ENCODE results near the gene ADAD2.
A peak's percentile ranks its signal among the peaks of the same experiment; 100 is the strongest.

The ADAD2 gene

DNA sequence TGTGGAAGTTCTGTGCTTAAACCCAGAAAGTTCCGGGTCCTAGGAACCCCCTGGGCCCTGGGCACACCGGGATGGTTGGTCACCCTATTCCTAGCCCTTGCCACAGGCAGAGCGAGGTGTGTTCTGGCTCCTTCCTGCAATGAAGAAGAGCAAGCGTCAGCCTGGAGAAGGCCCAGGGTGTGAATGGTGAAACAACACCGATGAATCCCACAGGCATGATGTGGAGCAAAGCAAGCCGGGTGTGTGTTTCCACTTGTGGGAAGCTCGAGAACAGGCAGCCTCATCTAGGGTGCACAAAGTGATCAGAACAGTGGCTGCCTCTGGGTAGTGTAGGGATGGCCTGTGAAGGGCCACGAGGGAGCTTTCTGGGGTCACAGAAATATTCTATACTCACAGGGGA is 35.1 kb downstream of the ADAD2 start:
- no peak for DNase-seq

DNA sequence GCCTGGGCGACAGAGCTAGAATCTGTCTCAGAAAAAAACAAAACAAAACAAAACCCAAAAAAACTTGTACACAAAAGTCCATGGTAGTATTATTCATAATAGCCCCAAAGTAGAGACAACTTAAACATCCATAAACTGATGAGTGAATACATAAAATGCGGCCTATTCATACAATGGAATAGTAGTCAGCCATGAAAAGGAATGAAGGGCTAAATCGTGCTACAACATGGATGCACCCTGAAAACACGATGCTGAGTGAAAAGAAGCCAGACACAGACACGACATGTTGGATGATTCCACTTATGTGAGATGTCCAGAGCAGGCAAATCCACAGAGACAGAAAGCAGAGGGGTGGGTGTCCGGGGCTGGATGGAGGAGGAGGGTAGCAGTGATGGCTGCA is 36.6 kb downstream of the ADAD2 start:
- DNase-seq: no peak

DNA sequence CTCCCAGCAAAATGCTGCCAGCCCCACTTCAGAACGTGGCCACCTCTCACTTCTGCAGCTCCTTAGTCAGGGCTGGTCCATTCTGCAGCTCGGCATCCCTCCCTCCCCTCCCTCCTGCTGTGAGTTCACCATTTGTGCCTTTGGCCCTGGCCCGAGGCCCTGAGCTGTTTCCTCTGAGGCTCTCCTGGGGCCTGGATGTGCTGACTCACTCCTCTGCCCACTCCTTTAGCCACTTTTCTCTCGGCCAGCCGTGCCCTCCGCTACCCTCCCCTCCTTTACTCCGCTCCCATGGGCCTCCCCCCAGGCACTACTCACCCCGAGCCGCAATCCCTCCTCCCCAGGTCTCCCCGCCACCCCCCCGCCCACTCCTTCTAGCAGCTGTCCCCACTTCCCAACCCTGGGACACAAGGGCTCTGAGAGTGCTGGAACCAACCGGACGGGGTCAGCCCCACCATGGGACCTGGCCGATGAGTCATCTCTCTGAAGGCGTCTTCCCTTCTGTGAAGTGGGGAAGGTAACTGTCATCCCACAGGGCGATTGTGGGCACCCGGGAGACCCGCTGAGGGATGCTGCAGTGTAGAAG is 37.4 kb downstream of the ADAD2 start:
- DNase-seq: peak; percentile 46

DNA sequence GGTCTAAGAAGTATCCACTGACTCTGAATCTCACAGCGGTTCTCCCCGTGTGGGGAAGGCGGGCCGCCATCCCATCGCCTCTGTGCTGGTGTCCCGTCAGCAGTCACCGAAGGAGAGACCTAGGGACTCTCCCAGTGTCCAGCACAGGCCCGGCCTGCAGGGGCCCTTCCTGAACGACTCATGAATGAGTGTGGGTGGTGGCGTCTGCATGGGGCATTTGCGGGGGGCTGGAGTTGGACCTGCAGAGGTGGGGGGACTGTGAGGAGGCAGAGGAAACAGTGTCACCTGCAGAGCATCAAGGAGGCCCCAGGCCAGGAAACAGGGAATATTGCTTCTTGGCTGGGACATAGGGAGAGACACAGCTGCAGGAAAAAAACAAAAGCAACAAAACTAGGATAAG is 38.5 kb downstream of the ADAD2 start:
- DNase-seq: no peak

DNA sequence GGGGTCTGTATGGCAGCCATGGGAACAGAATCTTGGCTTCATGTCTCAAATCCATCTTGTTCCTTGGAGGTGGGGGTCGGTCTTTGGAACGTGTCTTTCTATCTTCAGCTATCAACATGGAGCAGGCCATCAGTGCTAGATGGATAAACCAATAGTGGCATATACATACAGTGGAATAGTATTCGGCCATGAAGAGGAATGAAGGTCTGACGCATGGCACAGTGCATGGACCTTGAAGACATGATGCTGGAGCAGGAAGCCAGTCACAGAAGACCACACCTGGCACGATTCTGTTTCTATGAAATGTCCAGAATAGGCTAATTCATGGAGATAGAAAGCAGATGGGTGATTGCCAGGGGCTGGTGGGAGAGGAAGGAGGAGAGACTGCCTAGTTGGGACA is 41.1 kb downstream of the ADAD2 start:
- DNase-seq: no peak

DNA sequence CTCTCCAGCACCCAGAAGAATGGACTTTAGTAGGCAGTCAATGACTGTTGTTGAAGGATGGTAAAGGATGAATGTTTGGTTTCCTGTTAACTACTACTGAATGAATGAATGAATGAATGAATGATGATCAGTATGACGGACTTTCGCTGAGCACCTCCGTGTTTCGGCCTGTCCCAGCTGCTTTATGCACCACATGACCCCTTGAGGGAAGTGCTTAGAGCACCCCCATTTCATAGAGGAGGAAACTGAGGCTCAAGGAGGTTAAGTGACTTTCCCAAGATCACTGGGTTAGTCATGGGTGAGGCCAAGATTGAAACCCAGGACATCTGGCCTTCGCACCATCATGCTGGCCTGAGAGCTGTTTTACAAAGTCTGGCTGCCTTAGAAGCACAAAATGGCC is 42.0 kb downstream of the ADAD2 start:
- DNase-seq: no peak

DNA sequence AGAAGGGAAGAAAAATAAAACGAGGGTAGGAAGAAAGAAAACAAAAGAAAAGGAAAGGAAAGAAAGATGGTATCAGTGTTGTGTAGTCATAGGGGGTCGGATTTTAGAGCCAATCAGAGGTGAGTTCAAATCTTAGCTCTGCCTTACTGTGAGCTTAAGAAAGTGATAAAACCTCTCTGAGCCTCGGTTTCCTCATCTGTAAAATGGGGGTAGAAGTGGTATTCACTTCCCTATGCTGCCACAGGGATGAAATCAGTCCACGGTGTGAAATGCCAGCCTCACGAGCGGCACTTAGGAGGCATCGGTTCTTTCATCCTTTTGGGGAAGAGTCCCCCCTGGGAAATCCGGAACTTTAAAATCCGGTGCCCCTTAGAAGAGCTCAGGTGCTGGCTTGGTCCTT is 42.8 kb downstream of the ADAD2 start:
- no peak for DNase-seq

DNA sequence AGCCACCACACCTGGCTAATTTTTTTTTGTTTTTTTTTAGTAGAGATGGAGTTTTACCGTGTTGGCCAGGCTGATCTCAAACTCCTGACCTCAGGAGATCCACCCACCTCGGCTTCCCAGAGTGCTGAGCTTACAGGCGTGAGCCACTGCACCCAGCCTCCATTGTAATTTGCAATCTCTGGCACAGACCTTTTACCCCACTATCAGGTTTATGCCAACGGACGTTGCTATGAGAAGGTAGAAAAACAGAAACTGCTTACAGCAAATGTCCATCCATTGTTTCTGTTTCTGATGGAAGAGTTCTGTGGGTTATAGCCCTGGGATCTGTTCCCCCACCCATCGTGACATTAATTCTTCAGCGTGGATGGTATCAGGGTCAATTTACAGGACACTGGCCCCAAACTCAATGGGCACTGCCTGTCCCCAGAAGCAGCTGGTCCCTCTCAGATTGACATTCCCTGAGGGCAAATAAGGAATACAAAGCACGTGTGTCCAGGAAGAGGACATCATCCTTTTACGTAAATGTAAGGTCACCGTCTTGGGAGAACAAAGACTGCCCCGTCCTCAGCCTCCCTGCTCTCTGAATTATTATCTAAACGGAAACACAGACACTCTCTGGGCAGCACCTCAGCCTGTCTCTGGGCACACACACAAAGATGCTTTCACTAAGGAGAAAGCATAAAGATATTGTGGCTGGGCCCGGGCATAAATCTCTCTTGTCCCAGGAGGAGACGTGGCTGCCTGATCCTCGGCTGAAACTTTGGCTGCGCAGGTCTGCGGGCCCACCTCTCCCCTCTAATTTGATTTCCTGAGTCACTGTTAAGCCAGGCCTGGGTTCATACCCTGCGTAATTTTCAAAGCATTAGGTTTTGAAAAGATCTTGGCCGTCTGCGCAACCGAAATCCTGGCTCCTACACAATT is 43.6 kb downstream of the ADAD2 start:
- no peak for DNase-seq

DNA sequence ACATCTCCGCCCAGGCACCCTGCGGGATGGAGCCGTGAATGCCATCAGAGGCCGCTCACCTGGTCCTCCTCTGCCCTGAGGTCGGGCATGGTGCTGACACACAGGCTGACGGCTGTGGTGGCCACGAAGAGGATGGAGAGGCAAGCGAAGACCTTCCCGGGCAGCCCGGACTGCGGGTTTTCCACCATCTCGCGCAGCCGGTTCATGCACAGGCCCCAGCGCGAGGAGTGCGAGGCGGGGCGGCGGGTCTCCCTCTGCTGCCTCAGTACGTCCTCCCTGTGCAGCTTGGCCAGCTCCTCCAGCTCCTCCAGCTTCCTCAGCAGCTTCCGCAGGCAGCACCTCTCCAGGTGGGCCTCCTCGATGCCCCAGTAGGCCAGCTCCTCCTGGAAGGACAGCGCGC is 45.7 kb downstream of the ADAD2 start:
- DNase-seq: no peak

DNA sequence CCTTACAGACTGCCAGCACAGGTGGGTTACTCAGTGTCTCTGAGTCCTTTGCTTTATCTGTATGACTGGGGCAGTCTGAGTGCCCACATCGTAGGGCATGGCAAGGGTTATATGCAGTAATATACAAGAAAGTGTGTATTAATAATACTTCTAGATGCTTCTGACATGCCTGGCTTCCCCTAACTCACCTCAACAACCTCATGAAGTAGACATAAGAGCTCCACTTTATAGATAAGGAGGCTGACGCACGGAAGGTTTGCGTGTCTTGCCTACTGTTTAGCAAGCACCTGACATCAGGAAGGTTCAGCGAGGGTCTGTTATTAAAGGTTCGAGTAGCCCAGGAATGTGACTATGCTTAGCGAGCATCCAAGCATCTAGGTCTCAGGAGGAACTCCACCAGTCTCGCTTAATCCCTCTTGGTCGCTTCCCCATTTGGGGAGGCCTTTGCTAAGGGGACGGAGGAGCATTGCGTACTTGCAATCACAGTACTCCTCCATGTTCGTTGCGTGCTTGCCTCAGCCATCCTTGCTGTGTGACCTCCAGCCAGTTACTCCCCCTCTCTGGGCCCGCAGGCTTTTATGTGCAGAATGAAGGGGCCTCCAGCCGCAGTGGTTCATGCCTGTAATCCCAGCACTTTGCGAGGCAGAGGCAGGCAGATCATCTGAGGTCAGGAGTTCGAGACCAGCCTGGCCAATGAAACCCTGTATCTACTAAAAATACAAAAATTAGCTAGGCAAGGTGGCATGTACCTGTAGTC is 47.2 kb downstream of the ADAD2 start:
- DNase-seq: no peak

DNA sequence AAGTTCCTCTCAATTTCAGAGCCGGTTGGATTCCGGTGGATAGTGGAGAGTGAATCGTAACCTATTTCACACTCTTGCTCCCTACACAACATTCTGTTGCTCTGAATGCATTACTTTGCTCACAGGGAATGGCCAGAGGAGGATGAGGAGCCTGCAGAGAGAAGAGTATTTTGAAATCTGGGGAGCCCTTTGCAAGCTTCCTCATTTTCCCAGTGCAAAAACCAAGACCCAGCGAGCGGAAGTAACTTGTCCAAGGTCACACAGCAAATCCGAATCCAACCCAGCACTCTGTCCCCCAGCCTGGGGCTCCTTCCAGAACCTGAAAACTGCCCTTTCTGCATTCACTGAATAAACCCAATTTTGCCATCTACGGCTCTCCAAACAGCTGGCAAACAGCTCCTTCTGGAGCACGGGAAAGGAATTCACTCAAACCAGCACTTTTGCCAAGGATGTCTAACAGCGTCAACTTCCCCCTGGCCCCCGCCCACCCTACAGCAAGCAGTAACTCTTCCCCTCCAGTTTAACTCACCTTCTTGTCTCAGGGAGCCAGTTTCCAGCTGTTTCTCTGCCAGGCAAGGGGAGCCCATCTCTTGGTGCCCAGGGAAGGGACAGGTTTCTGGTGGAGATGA is 48.3 kb downstream of the ADAD2 start:
- peak; percentile 7 for DNase-seq

DNA sequence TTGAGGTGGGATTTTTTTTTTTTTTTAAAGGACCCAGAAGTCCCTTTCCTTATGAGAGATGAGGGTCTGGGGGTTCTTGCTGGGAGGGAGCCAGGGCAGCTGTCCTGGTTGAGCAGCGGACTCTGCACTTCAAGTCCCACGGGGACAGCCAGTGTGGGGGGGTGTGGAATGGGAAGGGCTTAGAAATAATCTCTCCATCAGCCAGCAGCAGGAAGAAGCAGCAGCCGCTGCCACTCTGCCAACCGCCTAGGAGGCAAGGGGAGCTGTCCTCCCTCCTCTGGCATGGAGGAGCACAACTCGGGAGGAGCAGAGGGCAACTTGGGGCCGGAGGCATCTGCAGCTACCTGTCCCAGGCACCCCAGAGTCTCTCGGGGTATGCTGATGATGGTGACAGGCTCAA is 49.0 kb downstream of the ADAD2 start, which contains the start of gene KCNG4:
KCNG4 (minus strand) TSS at position 104 of the 400 bp plus-strand sequence. CDS start 2,527 bp downstream, outside the sequence.
- peak; percentile 28 for DNase-seq

DNA sequence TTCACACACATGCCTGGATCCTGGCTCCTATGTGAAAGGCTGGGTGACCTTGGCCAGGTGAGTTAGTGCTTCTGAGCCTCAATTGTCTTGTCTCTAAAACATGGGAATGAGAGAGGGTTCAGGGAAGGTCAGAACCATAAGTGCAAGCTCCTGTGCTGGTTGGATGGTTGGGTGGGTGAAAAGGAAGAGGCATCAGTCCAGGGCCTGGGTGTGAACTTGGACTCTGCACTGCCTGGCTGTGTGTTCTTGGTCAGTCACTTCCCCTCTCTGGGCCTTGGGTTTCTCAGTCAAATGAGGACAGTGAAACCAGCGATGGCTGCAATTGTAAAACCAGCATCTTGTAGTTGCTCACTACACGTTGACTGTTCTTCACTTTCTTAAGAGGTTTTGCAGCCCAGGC is 49.5 kb downstream of the ADAD2 start:
- no peak for DNase-seq

DNA sequence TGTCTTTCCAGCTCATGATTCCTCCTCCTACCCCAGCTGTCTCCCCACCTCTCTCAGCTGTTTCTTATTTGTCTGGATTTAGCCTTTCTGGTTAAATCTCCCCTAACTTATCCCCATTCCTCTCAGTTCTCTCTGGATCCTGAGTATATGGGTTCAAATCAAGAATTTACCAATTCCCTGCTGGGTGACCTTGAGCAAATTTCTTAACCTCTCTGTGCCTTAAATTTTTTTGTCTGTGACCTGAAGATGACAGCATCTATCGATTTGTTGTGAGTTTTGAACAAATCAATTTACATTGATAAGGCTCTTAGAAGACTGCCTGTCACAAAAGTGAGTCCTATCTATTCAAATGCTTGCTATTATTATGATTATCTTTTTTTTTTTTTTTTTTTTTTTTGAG is 50.8 kb downstream of the ADAD2 start:
- no peak for DNase-seq

DNA sequence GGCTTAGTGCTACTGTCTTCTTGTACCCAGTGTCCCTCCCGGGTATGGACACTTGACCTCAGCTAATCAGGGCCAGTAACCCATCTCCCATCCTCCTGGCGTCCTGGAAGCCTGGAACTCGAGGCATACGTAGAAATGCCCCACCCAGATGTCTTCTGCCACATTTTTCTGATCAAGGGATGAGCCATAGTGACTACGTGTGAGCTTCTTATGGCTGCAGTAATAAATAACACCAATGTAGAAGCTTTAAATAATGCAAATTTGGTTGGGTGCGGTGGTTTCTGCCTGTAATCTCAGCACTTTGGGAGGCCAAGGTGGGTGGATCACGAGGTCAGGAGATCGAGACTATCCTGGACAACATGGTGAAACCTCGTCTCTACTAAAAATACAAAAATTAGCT is 51.9 kb downstream of the ADAD2 start:
- no peak for DNase-seq

DNA sequence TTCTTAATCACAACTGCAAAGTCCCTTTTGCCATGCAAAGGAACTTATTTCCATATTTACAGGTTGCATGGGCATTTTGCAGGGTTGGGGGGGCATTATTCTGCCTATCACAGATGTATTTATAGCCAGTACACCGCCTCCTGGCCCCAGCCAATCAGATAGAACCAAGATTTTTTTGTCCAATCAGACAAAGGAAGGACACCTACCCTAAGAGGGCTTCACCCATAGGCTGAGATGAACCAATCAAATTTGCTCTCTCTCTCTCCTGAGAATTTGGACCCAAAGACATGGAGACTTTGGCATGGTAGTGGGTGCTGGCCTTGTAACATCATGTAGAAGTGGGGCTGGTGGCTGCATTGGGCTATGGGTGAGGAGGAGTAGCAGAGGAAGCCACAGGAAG is 52.8 kb downstream of the ADAD2 start:
- no peak for DNase-seq

DNA sequence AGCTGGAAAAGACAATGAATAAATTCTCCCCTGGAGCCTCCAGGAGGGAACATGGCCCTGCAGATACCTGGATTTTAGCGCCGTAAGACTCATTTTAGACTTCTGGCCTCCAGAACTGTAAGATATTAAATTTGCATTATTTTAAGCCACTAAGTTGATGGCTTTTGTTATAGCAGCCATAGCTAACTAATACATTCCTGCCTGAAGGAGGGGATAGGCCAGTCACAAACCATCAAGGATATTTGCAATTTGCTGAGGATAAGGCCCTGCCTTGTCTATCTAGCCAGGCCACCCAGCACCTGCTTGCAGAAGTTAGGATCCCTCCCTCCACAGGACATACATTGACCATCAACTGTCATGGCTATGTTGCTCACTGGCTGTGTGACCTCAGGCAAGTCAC is 53.8 kb downstream of the ADAD2 start:
- DNase-seq: no peak

DNA sequence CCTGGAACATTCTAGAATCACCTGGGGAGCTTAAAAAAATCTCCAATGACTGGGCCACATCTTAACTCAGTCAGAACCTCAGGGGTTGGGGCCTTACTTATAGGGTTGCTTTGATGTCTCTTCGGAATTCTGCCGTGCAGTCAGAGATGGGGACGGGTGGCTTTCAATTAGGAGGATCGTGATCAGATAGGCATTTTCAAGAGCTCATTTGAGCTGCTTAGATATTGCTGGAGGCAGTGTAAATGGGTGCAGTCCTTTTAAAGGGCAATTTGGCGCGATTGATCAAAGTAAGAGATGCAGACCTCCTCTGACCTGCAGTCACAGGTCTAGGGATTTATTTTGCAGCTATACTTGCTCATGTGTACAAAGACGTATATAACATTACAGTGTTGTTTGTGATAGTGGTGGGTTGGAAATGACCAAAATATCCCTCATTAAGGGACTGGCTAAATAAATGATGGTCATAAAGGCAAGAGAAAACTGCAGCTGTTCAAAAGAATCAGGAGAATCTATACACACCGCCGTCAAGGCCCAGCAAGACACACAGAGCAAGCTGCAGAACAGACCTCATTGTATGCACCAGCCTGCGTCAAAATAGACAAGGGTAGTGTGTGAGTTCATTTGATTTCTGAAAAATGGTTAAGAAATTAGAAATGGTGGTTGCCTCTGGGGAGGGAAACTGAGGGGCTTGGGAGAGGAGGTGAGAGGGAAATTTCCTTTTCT is 55.2 kb downstream of the ADAD2 start:
- DNase-seq: peak; percentile 63

DNA sequence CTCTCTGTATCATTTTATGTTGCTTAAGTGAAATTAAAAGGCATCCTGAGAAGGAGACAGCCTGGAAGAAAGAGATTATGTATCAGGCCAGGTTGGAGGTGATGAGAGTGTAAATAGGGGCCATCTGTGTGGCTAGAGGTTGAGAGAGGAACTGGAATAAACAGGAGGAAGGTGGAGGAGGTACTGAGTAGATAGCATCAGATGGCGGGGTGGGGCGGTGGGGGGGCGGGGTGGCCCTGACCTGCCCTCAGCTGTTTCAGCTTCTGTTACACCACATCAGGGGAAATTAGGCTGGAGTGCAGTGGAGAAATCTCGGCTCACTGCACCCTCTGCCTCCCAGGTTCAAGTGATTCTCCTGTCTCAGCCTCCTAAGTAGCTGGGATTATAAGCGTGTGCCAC is 55.7 kb downstream of the ADAD2 start:
- DNase-seq: peak; percentile 80
